ENCODE measurements around the gene PDE11A. TPM values are rescaled to one million over a fixed set of nuclear protein-coding genes. Genes with fewer than 3 reads are reported as not detected.
A peak's percentile ranks its signal among the peaks of the same experiment; 100 is the strongest.

PDE11A gene
- total and polyA plus RNA-seq, 2 of the 13 experiments (the other 11 are each of a cell fraction or from before 2014, with no cell fraction given), result 1.2 to 1.7 TPM

DNA sequence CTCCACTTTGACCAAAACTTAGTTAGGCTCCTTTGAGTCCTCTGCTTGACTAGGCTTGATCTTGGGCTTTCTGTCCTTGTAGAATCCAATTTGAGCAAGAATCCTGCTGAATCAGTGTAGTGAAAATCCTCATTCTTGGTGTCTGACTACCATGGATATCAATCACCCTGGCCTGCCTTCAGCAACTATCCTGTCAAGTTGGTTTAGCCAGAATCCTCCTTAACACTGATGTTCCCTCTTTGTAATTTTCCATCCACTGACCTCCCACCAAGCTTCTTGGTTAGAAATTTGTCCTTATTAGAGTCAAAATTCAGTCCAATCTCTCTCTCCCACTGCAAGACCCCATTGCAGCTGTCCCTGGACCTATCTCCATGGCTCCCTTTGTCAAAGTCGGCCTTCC is 39.2 kb upstream of the PDE11A start:
- Histone ChIP-seq H3K9ac (ENCODE audit: insufficient read depth, low read depth, low read length) (no peak overlapping the region), H3K9me3 (ENCODE audit: low read length) (no peaks in the 10 kb centered on the region), H3K36me3 (replicated peaks in 1 of 2; ENCODE audit: control insufficient read depth in 1 of 2, insufficient read depth in 2 of 2, low read length in 2 of 2) (no peaks in the 10 kb centered on the region), H3K4me3 (replicated peaks in 1 of 3; ENCODE audit: insufficient read depth in 1 of 3, low read depth in 2 of 3, low read length in 3 of 3) (no peak overlapping the region), H3K27me3 (ENCODE audit: control insufficient read depth in 1 of 2, insufficient read depth in 2 of 2, low read length in 2 of 2) (no peaks in the 10 kb centered on the region), H3K79me2 (ENCODE audit: insufficient read depth, low read length) (no peaks in the 10 kb centered on the region), H3K27ac (ENCODE audit: extremely low read length, insufficient read depth, low read length) (no peak overlapping the region), H4K20me1 (ENCODE audit: insufficient read depth, low read length) (no peaks in the 10 kb centered on the region), H3K4me2 (ENCODE audit: low read depth, low read length) (peak overlapping the region; percentile 79), H3K4me1 (ENCODE audit: insufficient read depth, low read length) (peaks cover 15% of the 10 kb centered on the region), H2AFZ (ENCODE audit: low read length) (peak overlapping the region; percentile 59)
- intact Hi-C loops (cut with micrococcal nuclease; ENCODE audit: unreplicated experiment) (loop anchor here (1.0 to 5.0 kb wide), 6 partner anchors 39 to 303 kb away; partner anchors contain the start of genes OSBPL6 and PDE11A), in situ Hi-C loops (cut with HindIII; ENCODE audit: extremely low pct_ligation_motif_present, low pct_unique_long_range_greater_than_20kb) (loop anchor here (10.0 kb wide), 1 partner anchor 303 kb away; no protein-coding TSS in a partner anchor)
- FAIRE-seq (no peak), ATAC-seq (no peak), DNase-seq (ENCODE audit: low spot score) (no peak)
- 78% methylated on average over 1 of the region's 1 CpG for whole genome bisulfite sequencing (ENCODE audit: low lambda C conversion rate)
- TF ChIP-seq GFI1 (CRISPR knock-in tag; IDR thresholded peaks at IDR 0.05; ENCODE audit: borderline replicate concordance) (peak; percentile 16; the same call in 1 of the 2 replicates), ZNF572 (CRISPR knock-in tag; IDR thresholded peaks at IDR 0.05) (no peak), ZNF879 (CRISPR knock-in tag; IDR thresholded peaks at IDR 0.05) (peak; percentile 86; the same call in 1 of the 2 replicates), MZF1 (CRISPR knock-in tag; IDR thresholded peaks at IDR 0.05; ENCODE audit: borderline replicate concordance) (no peak), AKNA (CRISPR knock-in tag; IDR thresholded peaks at IDR 0.05; ENCODE audit: borderline replicate concordance) (peak; percentile 4; the same call in 1 of the 2 replicates)
- ChIA-PET POLR2A (interaction anchor here (0.9 to 2.1 kb wide), 4 partner anchors 39 to 339 kb away, joined by 3 to 10 read pairs (median 5); partner anchors contain the start of genes PDE11A, PJVK and PRKRA), CTCF (ENCODE audit: low intra/inter-chr PET ratio, low total read pairs) (interaction anchor here (1.8 kb wide), 1 partner anchor 169 kb away, joined by 6 read pairs; no protein-coding TSS in a partner anchor)
- BruUV-seq (replicated peaks), result no TSS peak
